Ovary (tissue), 3 donors: ENCODE measurements around the gene OPN1LW.

Source experiments
- EP300 ChIP-seq: sonication (generic); formaldehyde crosslinking; IDR thresholded peaks from one replicate; pipeline ENCODE4 v1.6.1; 2017; ENCODE audit warnings: antibody characterized with exemption
- TF ChIP-seq, protein P1 (sequence below), 3 donors: fragments of 450-650 bp in 2 of 3; fragments of 200-600 bp in 1 of 3; IDR thresholded peaks; one replicate each; pipeline versions ENCODE4 v1.5.1 to v1.8.0; 2016 to 2022; ENCODE audit warnings: antibody characterized with exemption in 3 of 3, mild to moderate bottlenecking in 1 of 3
- donor health status: DM: no; HTN: no; CAD: no.

DNA sequence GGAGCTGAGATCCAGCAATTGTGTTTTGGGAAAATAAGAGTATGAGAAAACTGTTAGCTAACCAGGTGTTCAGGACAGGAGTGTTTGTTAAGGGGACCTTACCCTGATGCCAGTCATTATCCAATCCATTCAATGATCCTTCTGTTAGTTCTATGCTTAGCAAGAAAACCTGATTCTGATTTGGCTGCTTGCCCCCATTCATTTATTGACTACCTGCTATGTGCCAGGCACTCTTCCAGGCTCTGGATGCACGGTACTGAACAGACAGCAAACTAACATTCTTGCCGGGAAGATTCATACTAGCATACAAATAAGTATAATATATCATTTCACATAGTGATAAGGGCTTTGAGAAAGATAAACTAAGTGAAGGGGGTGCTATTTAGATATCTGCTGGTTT lies 45.5 kb upstream of the OPN1LW start:
- TF ChIP-seq, protein P1, sequence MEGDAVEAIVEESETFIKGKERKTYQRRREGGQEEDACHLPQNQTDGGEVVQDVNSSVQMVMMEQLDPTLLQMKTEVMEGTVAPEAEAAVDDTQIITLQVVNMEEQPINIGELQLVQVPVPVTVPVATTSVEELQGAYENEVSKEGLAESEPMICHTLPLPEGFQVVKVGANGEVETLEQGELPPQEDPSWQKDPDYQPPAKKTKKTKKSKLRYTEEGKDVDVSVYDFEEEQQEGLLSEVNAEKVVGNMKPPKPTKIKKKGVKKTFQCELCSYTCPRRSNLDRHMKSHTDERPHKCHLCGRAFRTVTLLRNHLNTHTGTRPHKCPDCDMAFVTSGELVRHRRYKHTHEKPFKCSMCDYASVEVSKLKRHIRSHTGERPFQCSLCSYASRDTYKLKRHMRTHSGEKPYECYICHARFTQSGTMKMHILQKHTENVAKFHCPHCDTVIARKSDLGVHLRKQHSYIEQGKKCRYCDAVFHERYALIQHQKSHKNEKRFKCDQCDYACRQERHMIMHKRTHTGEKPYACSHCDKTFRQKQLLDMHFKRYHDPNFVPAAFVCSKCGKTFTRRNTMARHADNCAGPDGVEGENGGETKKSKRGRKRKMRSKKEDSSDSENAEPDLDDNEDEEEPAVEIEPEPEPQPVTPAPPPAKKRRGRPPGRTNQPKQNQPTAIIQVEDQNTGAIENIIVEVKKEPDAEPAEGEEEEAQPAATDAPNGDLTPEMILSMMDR (IDR thresholded peaks at IDR 0.05): no peak
- TF ChIP-seq EP300: no peak
